ENCODE measurements around the gene DCAF7. TPM values are rescaled to one million over a fixed set of nuclear protein-coding genes. Genes with fewer than 3 reads are reported as not detected.

The DCAF7 gene
- total RNA-seq, 1 experiment from 2014 or later = 91.5 TPM

- no peak overlapping the region for H3K4me3 Mint-ChIP-seq
- POLR2A ChIA-PET = no interaction called here
- H3K27me3 Mint-ChIP-seq (ENCODE audit: low read depth) = no peaks in the 10 kb centered on the region
- ATAC-seq (no peak), DNase-seq (ENCODE audit: low spot score) (no peak)
- H3K4me1 Mint-ChIP-seq = no peaks in the 10 kb centered on the region
- no peak for TF ChIP-seq ZNF317 (CRISPR knock-in tag; IDR thresholded peaks at IDR 0.05; ENCODE audit: borderline replicate concordance, low read depth)
- no peak for TF ChIP-seq HMGXB4 (CRISPR knock-in tag; IDR thresholded peaks at IDR 0.05)
- no peak for TF ChIP-seq ERG (CRISPR knock-in tag; IDR thresholded peaks at IDR 0.05)
- TF ChIP-seq GTF2I (CRISPR knock-in tag; conservative IDR thresholded peaks at IDR 0.05) = no peak
- no peak for TF ChIP-seq USF1 (CRISPR knock-in tag; IDR thresholded peaks at IDR 0.05)
- TF ChIP-seq ZNF219 (CRISPR knock-in tag; IDR thresholded peaks at IDR 0.05; ENCODE audit: borderline replicate concordance) = no peak
- no peak for TF ChIP-seq CREM (CRISPR knock-in tag; IDR thresholded peaks at IDR 0.05)
- TF ChIP-seq JUN (CRISPR knock-in tag; IDR thresholded peaks at IDR 0.05) = no peak
- TF ChIP-seq ATF3 (CRISPR knock-in tag; conservative IDR thresholded peaks at IDR 0.05) = no peak
- no peak for TF ChIP-seq MLX (CRISPR knock-in tag; IDR thresholded peaks at IDR 0.05)
- TF ChIP-seq CBFB (CRISPR knock-in tag; IDR thresholded peaks at IDR 0.05; ENCODE audit: low read depth) = no peak
- TF ChIP-seq TP53 (CRISPR knock-in tag; IDR thresholded peaks at IDR 0.05) = no peak
- no peak for TF ChIP-seq ZNF416 (CRISPR knock-in tag; IDR thresholded peaks at IDR 0.05)
- no peaks in the 10 kb centered on the region for H3K9me3 Mint-ChIP-seq
- CTCF ChIA-PET = no interaction called here
- H3K36me3 Mint-ChIP-seq = peaks cover 54% of the 10 kb centered on the region
- H3K27ac Mint-ChIP-seq = no peak overlapping the region
Measured at GRCh38 chr17:63588797-63589196, 38.5 kb downstream of the DCAF7 start.

GRCh38 chr17:63589646-63590045, 39.4 kb downstream of the DCAF7 start:
- ATAC-seq (no peak), DNase-seq (ENCODE audit: low spot score) (no peak)
- ChIA-PET POLR2A (no interaction called here), CTCF (no interaction called here)
- no peaks in the 10 kb centered on the region for H3K4me1 Mint-ChIP-seq
- peaks cover 53% of the 10 kb centered on the region for H3K36me3 Mint-ChIP-seq
- no peaks in the 10 kb centered on the region for H3K9me3 Mint-ChIP-seq
- H3K27ac Mint-ChIP-seq = no peak overlapping the region
- no peak overlapping the region for H3K4me3 Mint-ChIP-seq
- no peaks in the 10 kb centered on the region for H3K27me3 Mint-ChIP-seq (ENCODE audit: low read depth)
- TF ChIP-seq NR2C2 (CRISPR knock-in tag; IDR thresholded peaks at IDR 0.05) (no peak), USF2 (CRISPR knock-in tag; IDR thresholded peaks at IDR 0.05) (no peak), ARID4B (CRISPR knock-in tag; IDR thresholded peaks at IDR 0.05; ENCODE audit: borderline replicate concordance) (no peak), ZNF416 (CRISPR knock-in tag; IDR thresholded peaks at IDR 0.05) (no peak), NFYB (CRISPR knock-in tag; conservative IDR thresholded peaks at IDR 0.05; ENCODE audit: low read depth) (no peak), ZNF138 (CRISPR knock-in tag; conservative IDR thresholded peaks at IDR 0.05) (no peak), NR3C1 (CRISPR knock-in tag; conservative IDR thresholded peaks at IDR 0.05; ENCODE audit: low read depth) (no peak), ZMAT4 (CRISPR knock-in tag; IDR thresholded peaks at IDR 0.05) (no peak), GABPB1 (CRISPR knock-in tag; IDR thresholded peaks at IDR 0.05) (no peak), ZBTB43 (CRISPR knock-in tag; IDR thresholded peaks at IDR 0.05) (no peak)

Data from WTC11 (cell line).